ENCODE data around the gene KREMEN2. TPM values are rescaled to one million over a fixed set of nuclear protein-coding genes. Genes with fewer than 3 reads are reported as not detected.

Gene KREMEN2
- total RNA-seq, 1 donor = not detected

DNA sequence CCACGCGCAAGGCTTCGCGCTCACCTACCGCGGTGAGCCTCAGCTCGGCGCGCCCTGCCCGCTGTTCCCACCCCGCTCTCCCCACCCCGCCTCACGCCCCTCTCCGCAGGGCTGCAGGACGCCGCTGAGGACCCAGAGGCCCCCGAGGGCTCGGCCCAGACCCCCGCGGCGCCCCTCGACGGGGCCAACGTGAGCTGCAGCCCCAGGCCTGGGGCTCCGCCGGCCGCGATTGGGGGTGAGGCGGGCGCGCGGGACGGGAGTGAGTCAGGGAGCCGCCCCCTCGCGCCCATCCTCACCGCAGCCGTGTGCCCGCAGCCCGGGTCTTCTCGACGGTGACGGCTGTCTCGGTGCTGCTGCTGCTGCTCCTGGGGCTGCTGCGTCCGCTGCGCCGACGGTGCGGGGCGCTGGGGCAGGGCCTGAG, 3.1 kb downstream of the KREMEN2 start:
- H3K4me3 ChIP-seq (ENCODE audit: low read length) = no peak overlapping the region
- peaks cover 72% of the 10 kb centered on the region for H3K4me1 ChIP-seq (ENCODE audit: insufficient read depth, low read length)
- peaks cover 42% of the 10 kb centered on the region for H3K27me3 ChIP-seq (ENCODE audit: insufficient read depth, low read length)
- H3K9me3 ChIP-seq (ENCODE audit: low read depth, low read length) = no peaks in the 10 kb centered on the region

DNA sequence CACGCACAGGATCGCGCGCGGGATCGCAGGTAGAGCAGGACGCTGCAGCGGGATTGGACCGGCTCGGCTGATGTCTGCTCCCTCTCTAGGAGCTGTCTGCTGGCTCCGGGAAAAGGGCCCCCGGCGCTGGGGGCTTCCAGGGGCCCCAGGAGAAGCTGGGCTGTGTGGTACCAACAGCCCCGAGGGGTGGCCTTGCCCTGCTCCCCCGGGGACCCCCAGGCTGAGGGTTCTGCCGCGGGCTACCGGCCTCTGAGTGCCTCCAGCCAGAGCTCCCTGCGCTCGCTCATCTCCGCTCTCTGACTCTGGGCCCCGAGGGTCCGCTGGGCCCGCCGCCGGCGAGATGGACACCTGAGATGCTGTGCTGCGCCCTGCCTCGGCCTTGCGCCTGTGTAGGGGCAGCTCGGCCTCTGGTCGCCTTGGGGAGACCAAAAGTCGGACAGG, 3.7 kb downstream of the KREMEN2 start:
- Histone ChIP-seq H3K4me1 (ENCODE audit: insufficient read depth, low read length) (peaks cover 67% of the 10 kb centered on the region), H3K9me3 (ENCODE audit: low read depth, low read length) (no peaks in the 10 kb centered on the region), H3K4me3 (ENCODE audit: low read length) (no peak overlapping the region), H3K27me3 (ENCODE audit: insufficient read depth, low read length) (peaks cover 37% of the 10 kb centered on the region)

DNA sequence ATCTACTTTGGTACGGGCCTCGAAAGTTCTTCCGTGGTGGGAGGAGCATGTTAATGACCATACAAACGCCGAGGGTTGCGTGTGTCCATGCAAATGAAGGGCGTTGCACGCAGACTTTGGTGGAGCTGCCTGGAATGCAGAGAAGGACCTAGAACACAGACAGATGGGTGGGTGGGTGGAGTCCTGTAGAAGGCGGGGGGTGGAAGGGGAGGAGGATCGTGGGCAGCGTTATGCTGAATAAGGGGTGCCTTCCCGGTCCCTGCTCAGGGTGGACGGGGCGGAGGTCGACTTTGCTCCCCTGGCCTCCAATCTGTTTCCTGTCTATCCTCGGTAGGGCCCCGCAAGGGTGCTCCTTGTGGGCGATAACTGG, 4.3 kb downstream of the KREMEN2 start:
- H3K9me3 ChIP-seq (ENCODE audit: low read depth, low read length) = no peaks in the 10 kb centered on the region
- peaks cover 63% of the 10 kb centered on the region for H3K4me1 ChIP-seq (ENCODE audit: insufficient read depth, low read length)
- peaks cover 34% of the 10 kb centered on the region for H3K27me3 ChIP-seq (ENCODE audit: insufficient read depth, low read length)
- H3K4me3 ChIP-seq (ENCODE audit: low read length) = peak overlapping the region; percentile 57

DNA sequence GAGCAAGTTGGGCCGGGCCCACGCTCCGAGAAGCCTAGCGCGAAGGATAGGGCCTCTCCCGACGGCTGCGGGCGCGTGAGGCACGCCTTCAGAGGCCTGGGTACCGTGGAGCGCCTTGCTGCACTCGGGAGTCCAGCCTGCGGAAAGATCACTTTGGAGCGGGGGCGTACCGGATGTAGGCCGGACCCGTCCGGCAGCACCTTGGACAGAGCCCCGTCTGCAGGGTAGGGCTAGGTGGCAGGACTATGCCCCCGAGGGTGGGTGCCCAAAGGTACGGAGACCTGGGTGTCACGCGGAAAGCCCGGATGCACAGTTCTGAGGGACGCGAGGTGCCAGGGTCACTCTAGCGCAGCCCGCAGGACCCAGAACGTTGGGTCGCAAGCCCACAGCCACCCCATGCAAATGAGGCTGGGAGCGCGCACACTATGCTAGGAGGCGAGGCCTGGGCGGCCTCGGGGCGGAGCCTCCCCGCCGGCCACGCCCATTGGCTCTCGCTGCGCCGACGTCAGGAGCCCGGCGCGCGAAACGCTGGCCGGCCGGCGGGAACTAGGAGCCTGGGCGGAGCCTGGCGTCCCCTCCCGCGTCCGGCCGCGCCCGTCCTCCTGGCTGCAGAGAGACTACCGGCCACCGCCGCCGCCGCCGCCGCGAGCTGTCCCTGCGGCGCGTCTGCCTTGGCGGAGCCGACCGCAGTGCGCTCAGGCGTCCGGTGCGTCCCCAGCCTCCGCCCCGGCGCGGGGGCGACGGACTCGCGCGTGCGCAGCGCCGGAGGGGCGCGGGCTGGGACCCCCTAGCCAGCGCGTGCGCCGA, 4.9 kb downstream of the KREMEN2 start, which contains the start of gene PAQR4:
Gene PAQR4 (plus strand): TSS at position 611 of the 807 bp plus-strand sequence. CDS start 327 bp downstream, outside the sequence.
- no peaks in the 10 kb centered on the region for H3K9me3 ChIP-seq (ENCODE audit: low read depth, low read length)
- peak within 1 kb of the TSS; percentile 57 for H3K4me3 ChIP-seq (ENCODE audit: low read length)
- H3K27me3 ChIP-seq (ENCODE audit: insufficient read depth, low read length) = peaks cover 32% of the 10 kb centered on the region
- peaks cover 58% of the 10 kb centered on the region for H3K4me1 ChIP-seq (ENCODE audit: insufficient read depth, low read length)

DNA sequence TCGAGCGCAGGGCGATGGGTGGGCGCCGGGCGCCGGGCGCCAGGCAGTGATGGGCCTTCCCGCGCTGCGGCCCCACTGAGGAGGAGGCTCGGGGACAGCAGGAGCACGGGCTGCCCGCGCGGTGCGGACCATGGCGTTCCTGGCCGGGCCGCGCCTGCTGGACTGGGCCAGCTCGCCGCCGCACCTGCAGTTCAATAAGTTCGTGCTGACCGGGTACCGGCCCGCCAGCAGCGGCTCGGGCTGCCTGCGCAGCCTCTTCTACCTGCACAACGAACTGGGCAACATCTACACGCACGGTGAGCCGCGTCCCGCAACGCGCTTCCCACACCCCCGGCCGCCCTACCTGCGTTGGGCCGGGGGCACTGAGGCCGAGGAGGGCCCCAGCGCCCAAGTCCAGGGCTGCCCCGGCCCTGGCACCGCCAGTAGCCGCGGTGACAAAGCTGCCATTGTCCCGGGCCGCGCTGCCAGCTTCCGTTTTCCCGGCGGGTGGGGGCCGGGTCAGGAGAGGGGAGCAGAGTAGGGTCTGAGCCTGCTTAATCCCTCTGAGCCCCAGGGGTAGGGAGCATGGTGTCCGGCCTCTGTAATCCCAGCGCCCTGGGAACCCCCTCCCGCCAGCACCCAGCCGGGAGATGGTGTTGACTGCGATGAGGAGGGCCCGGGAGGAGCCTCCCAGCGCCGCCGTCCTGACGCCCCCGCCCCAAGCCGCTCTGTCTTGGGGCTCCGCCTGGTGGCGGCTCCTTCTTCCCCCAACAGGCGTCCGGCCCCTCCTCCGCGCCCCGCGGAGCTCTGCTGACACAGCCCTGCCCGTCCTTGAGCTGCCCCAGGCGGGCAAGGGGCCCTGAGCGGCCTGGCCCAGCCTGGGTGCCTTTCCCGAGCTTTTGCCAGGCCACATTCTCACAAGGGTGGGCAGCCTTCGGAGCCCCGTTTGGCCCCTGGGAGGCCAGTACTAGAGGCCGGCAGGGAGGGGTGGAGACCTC, 5.8 kb downstream of the KREMEN2 start:
- no peaks in the 10 kb centered on the region for H3K9me3 ChIP-seq (ENCODE audit: low read depth, low read length)
- peaks cover 49% of the 10 kb centered on the region for H3K4me1 ChIP-seq (ENCODE audit: insufficient read depth, low read length)
- H3K27me3 ChIP-seq (ENCODE audit: insufficient read depth, low read length) = peaks cover 24% of the 10 kb centered on the region
- peak overlapping the region; percentile 57 for H3K4me3 ChIP-seq (ENCODE audit: low read length)

DNA sequence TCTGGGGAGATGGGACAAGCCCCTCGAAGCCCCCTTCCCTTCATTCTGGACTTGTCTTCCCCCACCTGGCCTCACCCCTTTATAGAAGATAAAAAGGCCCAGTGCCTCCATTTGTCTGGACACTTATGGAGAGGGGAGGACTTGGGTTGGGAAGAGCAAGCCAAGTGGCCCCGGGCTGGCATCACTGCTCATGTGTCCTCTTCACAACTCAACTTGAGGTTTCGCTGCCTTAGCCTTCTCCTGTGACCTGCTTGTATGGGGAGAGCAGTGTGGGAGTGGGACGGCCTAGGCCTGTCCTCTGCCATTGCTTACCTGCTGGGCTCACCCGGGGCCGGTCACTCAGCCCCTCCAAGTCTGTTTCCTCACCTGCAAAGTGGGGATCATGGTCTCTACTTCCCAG, 6.5 kb downstream of the KREMEN2 start:
- Histone ChIP-seq H3K4me1 (ENCODE audit: insufficient read depth, low read length) (peaks cover 43% of the 10 kb centered on the region), H3K27me3 (ENCODE audit: insufficient read depth, low read length) (peaks cover 23% of the 10 kb centered on the region), H3K4me3 (ENCODE audit: low read length) (no peak overlapping the region), H3K9me3 (ENCODE audit: low read depth, low read length) (no peaks in the 10 kb centered on the region)

DNA sequence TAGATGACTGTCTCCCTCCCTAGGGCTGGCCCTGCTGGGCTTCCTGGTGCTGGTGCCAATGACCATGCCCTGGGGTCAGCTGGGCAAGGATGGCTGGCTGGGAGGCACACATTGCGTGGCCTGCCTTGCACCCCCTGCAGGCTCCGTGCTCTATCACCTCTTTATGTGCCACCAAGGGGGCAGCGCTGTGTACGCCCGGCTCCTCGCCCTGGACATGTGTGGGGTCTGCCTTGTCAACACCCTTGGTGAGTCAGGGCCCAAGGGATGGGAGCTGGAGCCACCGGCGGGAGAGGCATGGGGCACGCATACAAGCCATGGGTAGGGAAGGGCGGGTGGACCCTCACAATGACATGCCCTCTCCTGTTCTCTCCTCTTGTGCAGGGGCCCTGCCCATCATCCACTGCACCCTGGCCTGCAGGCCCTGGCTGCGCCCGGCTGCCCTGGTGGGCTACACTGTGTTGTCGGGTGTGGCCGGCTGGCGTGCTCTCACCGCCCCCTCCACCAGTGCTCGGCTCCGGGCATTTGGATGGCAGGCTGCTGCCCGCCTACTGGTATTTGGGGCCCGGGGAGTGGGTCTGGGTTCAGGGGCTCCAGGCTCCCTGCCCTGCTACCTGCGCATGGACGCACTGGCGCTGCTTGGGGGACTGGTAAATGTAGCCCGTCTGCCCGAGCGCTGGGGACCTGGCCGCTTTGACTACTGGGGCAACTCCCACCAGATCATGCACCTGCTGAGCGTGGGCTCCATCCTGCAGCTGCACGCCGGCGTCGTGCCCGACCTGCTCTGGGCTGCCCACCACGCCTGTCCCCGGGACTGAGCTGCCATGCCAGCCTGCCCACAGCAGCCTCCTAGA, 7.3 kb downstream of the KREMEN2 start:
- peaks cover 38% of the 10 kb centered on the region for H3K4me1 ChIP-seq (ENCODE audit: insufficient read depth, low read length)
- peaks cover 16% of the 10 kb centered on the region for H3K27me3 ChIP-seq (ENCODE audit: insufficient read depth, low read length)
- H3K9me3 ChIP-seq (ENCODE audit: low read depth, low read length) = no peaks in the 10 kb centered on the region
- H3K4me3 ChIP-seq (ENCODE audit: low read length) = no peak overlapping the region

DNA sequence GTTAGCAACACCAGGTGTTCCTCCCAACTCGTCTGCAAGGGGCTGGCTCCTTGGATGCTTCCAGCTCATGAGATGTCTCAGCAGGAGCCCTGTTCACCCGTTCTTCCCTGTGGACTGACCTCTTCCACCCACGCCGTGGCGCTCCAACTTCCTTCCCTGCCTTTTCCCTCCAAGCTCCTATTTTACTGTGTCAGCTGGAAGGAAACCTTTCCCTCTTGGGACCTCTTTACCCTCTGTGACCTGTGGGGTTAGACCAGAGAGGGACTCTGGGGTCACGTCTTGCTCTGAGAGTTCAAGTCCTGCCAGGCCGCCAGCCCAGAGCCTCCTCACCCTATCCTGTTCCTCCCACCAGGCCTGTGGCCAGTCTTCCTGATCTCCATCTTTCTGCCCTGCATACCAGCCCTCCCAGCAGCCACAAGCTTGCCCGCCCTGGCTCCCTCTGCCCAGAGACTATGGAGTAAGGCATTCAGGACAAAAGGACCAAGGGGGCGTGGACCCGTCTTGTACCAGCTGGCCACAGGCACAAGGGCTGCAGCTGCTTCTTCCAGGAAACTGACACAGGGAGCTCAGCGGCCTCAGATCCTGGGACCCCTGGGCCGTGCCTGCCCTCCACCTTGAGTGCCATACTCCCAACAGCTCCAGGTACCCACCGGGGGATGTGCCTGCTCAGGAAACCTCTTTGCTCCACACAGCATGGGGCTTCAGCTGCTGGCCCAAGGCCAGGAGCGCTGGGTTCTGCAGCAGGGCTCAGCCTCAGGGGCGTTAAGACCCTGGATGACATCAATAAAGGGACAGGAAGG, 8.1 kb downstream of the KREMEN2 start:
- Histone ChIP-seq H3K9me3 (ENCODE audit: low read depth, low read length) (no peaks in the 10 kb centered on the region), H3K27me3 (ENCODE audit: insufficient read depth, low read length) (peaks cover 13% of the 10 kb centered on the region), H3K4me1 (ENCODE audit: insufficient read depth, low read length) (peaks cover 31% of the 10 kb centered on the region), H3K4me3 (ENCODE audit: low read length) (no peak overlapping the region)

DNA sequence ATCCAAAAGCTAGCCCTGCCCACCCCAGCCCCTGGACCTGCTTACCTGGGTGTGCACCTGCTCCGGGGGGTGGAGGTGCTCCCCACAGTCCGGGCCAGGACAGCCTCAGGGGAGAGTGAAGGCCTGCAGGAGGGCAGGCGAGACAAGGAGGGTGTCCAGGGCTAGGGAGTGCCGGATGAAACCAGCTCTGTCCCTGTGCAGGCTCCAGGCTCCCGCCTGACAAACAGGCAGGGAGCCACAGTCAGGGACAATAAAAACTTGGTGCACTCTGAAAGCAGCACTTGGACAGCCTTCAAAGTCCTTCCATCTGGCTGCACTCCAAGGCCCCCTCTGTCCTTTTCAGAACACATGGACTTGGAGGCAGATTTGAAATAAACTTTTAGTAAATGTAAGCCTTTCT, 9.0 kb downstream of the KREMEN2 start:
- peaks cover 5% of the 10 kb centered on the region for H3K27me3 ChIP-seq (ENCODE audit: insufficient read depth, low read length)
- peaks cover 22% of the 10 kb centered on the region for H3K4me1 ChIP-seq (ENCODE audit: insufficient read depth, low read length)
- no peaks in the 10 kb centered on the region for H3K9me3 ChIP-seq (ENCODE audit: low read depth, low read length)
- no peak overlapping the region for H3K4me3 ChIP-seq (ENCODE audit: low read length)

DNA sequence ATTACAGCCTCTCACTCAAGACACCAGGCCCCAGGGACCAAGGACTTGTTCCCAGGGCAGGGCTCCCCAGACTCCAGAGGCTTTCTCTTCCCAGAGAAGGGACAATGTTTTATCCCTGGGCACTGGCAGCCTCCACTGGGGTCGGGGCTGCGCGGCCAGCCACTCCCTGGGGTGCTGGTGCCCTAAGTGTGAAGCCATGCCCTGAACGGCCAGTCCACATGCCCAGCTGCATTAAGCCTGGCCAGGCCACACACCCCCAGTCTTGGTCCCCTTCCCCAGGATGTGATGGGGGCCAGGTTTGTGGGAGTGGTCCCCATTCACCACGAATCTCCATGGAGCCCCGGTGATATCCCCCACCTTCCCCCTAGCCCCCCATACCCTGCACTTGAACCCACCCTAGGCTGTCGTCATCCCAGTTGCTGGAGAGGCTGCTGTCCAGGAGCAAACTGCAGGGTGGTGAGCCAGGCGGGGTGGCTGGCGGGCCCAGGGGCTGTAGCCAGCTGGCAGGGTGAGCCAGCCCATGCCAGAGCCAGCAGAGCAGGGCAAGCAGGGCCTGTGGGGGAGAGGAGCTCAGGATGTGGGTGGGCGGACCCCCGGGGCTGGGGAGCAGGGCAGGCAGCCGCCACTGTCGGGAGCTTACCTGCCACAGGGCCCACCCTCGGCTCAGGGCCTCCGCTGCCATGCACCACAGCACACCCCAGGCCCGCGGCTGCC, 9.7 kb downstream of the KREMEN2 start:
- no peaks in the 10 kb centered on the region for H3K9me3 ChIP-seq (ENCODE audit: low read depth, low read length)
- no peak overlapping the region for H3K4me3 ChIP-seq (ENCODE audit: low read length)
- peaks cover 16% of the 10 kb centered on the region for H3K4me1 ChIP-seq (ENCODE audit: insufficient read depth, low read length)

DNA sequence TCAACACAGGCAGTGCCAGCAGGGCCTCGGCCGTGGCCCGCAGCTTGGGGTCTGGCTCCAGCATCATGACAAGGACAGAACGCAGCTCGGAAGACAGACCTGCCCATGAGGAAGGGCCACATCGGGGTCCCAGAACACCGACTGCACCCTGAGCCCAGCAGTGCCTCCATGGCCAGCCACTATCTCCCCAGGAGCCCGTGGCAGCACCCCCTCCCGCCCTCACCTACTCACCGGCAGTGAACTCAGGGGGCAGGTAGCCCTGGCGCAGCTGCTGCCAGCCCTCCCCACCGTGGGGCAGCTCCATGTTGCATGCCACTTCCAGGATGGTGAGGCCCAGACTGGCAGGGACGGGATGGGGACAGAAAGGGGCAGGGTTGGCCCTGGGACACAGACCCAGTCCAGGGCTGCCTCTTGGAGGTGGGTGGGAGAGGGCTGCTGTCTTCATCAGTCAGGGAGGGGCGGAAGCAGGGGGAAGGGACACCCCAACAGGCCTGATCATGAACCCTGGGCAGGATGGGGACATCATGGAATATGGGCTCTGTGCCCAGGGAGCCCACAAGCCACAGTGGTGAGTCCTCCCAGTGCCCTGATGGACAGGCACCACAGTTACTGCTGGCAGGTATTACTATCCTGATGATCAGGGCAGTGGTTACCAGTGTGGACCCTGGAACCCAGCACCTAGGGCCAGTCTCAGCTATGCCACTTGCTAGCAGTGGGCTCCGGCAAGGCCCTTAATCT, 10.4 kb downstream of the KREMEN2 start:
- no peak overlapping the region for H3K4me3 ChIP-seq (ENCODE audit: low read length)
- no peaks in the 10 kb centered on the region for H3K27me3 ChIP-seq (ENCODE audit: insufficient read depth, low read length)
- no peaks in the 10 kb centered on the region for H3K9me3 ChIP-seq (ENCODE audit: low read depth, low read length)
- peaks cover 17% of the 10 kb centered on the region for H3K4me1 ChIP-seq (ENCODE audit: insufficient read depth, low read length)

More for the DNA sequence above, 9.7 kb downstream of the KREMEN2 start:
- H3K27me3 ChIP-seq (ENCODE audit: insufficient read depth, low read length) = no peaks in the 10 kb centered on the region

DNA sequence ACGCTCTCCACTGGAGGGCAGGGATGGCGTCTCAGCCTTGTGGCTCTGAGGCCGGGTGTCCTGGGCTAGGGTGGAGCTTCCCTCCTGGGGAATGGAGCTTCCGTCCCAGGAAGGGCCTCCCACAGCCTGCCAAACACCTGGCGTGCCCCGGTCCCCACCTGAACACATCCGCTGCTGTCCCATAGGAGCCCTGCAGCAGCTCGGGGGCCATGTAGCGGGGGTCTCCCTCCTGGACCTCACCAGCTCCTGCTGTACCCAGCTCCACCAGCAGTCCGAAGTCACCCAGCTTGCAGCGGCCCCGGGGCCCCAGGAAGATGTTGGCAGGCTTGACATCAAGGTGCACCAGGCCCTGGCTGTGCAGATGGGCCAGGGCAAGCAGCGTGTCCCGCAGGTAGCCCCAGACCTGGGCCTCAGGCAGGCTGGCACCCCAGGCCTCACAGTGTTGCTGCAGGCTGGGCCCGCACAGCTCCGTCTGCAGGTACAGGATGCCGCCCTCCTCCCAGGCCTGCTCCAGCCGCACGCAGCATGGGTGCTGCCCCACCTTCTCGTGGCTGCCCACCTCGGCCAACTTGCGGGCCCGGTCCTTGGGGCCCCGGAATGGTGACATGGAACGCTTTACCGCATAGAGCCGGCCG, 11.2 kb downstream of the KREMEN2 start:
- H3K4me1 ChIP-seq (ENCODE audit: insufficient read depth, low read length) = peaks cover 17% of the 10 kb centered on the region
- no peaks in the 10 kb centered on the region for H3K9me3 ChIP-seq (ENCODE audit: low read depth, low read length)
- no peak overlapping the region for H3K4me3 ChIP-seq (ENCODE audit: low read length)
- H3K27me3 ChIP-seq (ENCODE audit: insufficient read depth, low read length) = no peaks in the 10 kb centered on the region

All from mononuclear cell (primary cell).